HepG2 (cell line): ENCODE results near the gene ZNF503. TPM values are rescaled to one million over a fixed set of nuclear protein-coding genes. Genes with fewer than 3 reads are reported as not detected.

Source experiments
- ATAC-seq: fragments of 200-7000 bp; cut with Tn5 transposase; 3 replicates; pipeline ENCODE4 v1.9.1; 2020; ENCODE audit warnings: mild to moderate bottlenecking, moderate library complexity
- BruUV-seq: library from RNA; stranded (reverse); fragments of 400-500 nt; replicated peaks from 2 replicates; lab custom pipeline; 2021; lab: Mats Ljungman, UMichigan
- CTCF ChIA-PET: fragments of 300-600 bp; formaldehyde crosslinking; extraction: SDS; loops from one replicate; lab custom pipeline; 2021; ENCODE audit warnings: low total read pairs, inconsistent platforms, low intra/inter-chr PET ratio; lab: Yijun Ruan, JAX
- POLR2A ChIA-PET: fragments of 350-600 bp; sonication (Branson Sonifier 250); formaldehyde crosslinking; loops from one replicate; lab custom pipeline; 2020; ENCODE audit warnings: antibody characterized with exemption, inconsistent platforms; lab: Yijun Ruan, JAX
- DNase-seq: peaks from one replicate; pipeline ENCODE4 v3.0.0-alpha.2; 2015; ENCODE audit warnings: low spot score
- FAIRE-seq: peaks from 3 replicates; lab custom pipeline; 2011; peaks lifted over from hg19 to GRCh38; lab: Jason Lieb, UNC
- H2AFZ ChIP-seq: one replicate; pipeline ENCODE4 v1.6.1; 2011; ENCODE audit warnings: low read length, inconsistent platforms
- H3K27ac ChIP-seq: fragments of 300-600 bp; 3 replicates; pipeline ENCODE4 v1.8.0; 2011; ENCODE audit warnings: mixed run types, mild to moderate bottlenecking, mixed read lengths, low read length, inconsistent platforms; ENCODE audit not compliant: insufficient read depth; ENCODE audit errors: extremely low read length
- H3K27me3 ChIP-seq, 2 experiments: fragments of 200-600 bp in 1 of 2; 2 replicates in 1 of 2; 3 replicates in 1 of 2; pipeline versions ENCODE4 v1.6.0 to v1.8.0; 2011; ENCODE audit warnings: low read length in 2 of 2, mild to moderate bottlenecking in 2 of 2, moderate library complexity in 2 of 2, inconsistent platforms in 1 of 2; ENCODE audit not compliant: insufficient read depth in 2 of 2, control insufficient read depth in 1 of 2
- H3K36me3 ChIP-seq, 2 experiments: fragments of 200-600 bp in 1 of 2; replicated peaks in 1 of 2; 2 replicates in 1 of 2; 3 replicates in 1 of 2; pipeline versions ENCODE4 v1.5.1 to v1.8.0; 2011; ENCODE audit warnings: low read length in 2 of 2, inconsistent platforms in 1 of 2; ENCODE audit not compliant: insufficient read depth in 2 of 2, control insufficient read depth in 1 of 2
- H3K4me1 ChIP-seq: 2 replicates; pipeline ENCODE4 v1.5.1; 2012; ENCODE audit warnings: low read length, inconsistent platforms; ENCODE audit not compliant: insufficient read depth
- H3K4me2 ChIP-seq: 2 replicates; pipeline ENCODE4 v1.6.0; 2011; ENCODE audit warnings: low read depth, low read length, inconsistent platforms
- H3K4me3 ChIP-seq, 3 experiments: fragments of 200-600 bp in 1 of 3; sonication (generic), shearing (Covaris generic) in 1 of 3; replicated peaks in 1 of 3; 2 replicates each; pipeline ENCODE4 v1.5.1; 2011 to 2016; ENCODE audit warnings: low read length in 3 of 3, inconsistent platforms in 2 of 3, low read depth in 2 of 3, mild to moderate bottlenecking in 2 of 3, control low read depth in 1 of 3, mixed read lengths in 1 of 3; ENCODE audit not compliant: insufficient read depth in 1 of 3
- H3K79me2 ChIP-seq: one replicate; pipeline ENCODE4 v1.6.1; 2011; ENCODE audit warnings: low read length, inconsistent platforms; ENCODE audit not compliant: insufficient read depth
- H3K9ac ChIP-seq: 2 replicates; pipeline ENCODE4 v1.6.0; 2011; ENCODE audit warnings: mild to moderate bottlenecking, low read depth, low read length, inconsistent platforms; ENCODE audit not compliant: insufficient read depth
- H3K9me3 ChIP-seq: 2 replicates; pipeline ENCODE4 v1.5.1; 2012; ENCODE audit warnings: mild to moderate bottlenecking, low read length
- H4K20me1 ChIP-seq: 2 replicates; pipeline ENCODE4 v1.6.0; 2011; ENCODE audit warnings: inconsistent platforms, mild to moderate bottlenecking, low read length, moderate library complexity; ENCODE audit not compliant: insufficient read depth
- AFF4 ChIP-seq: sonication (generic); formaldehyde crosslinking; IDR thresholded peaks from 2 replicates; pipeline ENCODE4 v1.4.0; 2020; ENCODE audit warnings: missing genetic modification reagents
- ELF4 ChIP-seq: sonication (generic); formaldehyde crosslinking; IDR thresholded peaks from 2 replicates; pipeline ENCODE4 v1.5.0; 2020; ENCODE audit warnings: missing genetic modification reagents, mild to moderate bottlenecking, moderate library complexity, borderline replicate concordance
- FOXC1 ChIP-seq: sonication (generic); formaldehyde crosslinking; IDR thresholded peaks from 2 replicates; pipeline ENCODE4 v1.8.0; 2022; ENCODE audit warnings: mild to moderate bottlenecking, missing genetic modification reagents, borderline replicate concordance
- HDAC1 ChIP-seq: sonication (generic); formaldehyde crosslinking; IDR thresholded peaks from 2 replicates; pipeline ENCODE4 v1.5.1; 2020; ENCODE audit warnings: mild to moderate bottlenecking, missing genetic modification reagents
- KMT2B ChIP-seq: IDR thresholded peaks from 2 replicates; pipeline ENCODE4 v1.6.1; 2016; ENCODE audit warnings: missing genetic modification reagents, missing compliant biosample characterization
- MAFG ChIP-seq: sonication (generic); formaldehyde crosslinking; IDR thresholded peaks from 2 replicates; pipeline ENCODE4 v1.5.1; 2020; ENCODE audit warnings: mild to moderate bottlenecking, missing genetic modification reagents
- SNRNP70 ChIP-seq: fragments of 200-400 bp; formaldehyde crosslinking; IDR thresholded peaks from 2 replicates; pipeline ENCODE4 v1.6.1; 2017; ENCODE audit warnings: mild to moderate bottlenecking, low read depth, low read length, moderate library complexity
- TEAD3 ChIP-seq: optimal IDR thresholded peaks from 2 replicates; pipeline ENCODE3; 2016; ENCODE audit warnings: borderline replicate concordance
- ZBTB26 ChIP-seq: IDR thresholded peaks from 2 replicates; pipeline ENCODE4 v1.6.1; 2016; ENCODE audit warnings: missing compliant biosample characterization, missing genetic modification reagents, borderline replicate concordance
- ZNF10 ChIP-seq: sonication (generic); formaldehyde crosslinking; IDR thresholded peaks from 2 replicates; pipeline ENCODE4 v1.4.0; 2020; ENCODE audit warnings: mild to moderate bottlenecking, low read depth, missing genetic modification reagents, borderline replicate concordance
- ZNF569 ChIP-seq: sonication (generic); formaldehyde crosslinking; IDR thresholded peaks from 2 replicates; pipeline ENCODE4 v1.5.0; 2020; ENCODE audit warnings: mild to moderate bottlenecking, missing genetic modification reagents, moderate library complexity, borderline replicate concordance
- WGBS: methylation state at CpG from one replicate; pipeline ENCODE4 v1.1.6; 2017; ENCODE audit warnings: low lambda C conversion rate; 5-methylcytosine and 5-hydroxymethylcytosine counted together
- in situ Hi-C: cut with HindIII; loops from 2 replicates; pipeline ENCODE4 v1.10.0; 2017; ENCODE audit warnings: low pct_unique_long_range_greater_than_20kb; ENCODE audit not compliant: extremely low pct_ligation_motif_present
- intact Hi-C: fragments of 100-400 bp; cut with micrococcal nuclease; formaldehyde crosslinking; loops from one replicate; pipeline ENCODE4 v1.10.0; 2022; ENCODE audit not compliant: unreplicated experiment
- polyA plus RNA-seq, 8 experiments: library from polyadenylated mRNA; depleted of rRNA in 3 of 8; stranded (reverse) in 7 of 8; unstranded in 1 of 8; fragments of >200 nt; fragmentation: Illumina TruSeq in 4 of 8; extraction: Trizol in 4 of 8; gene quantifications; 2 replicates each; pipeline versions ENCODE4 v1.2.1 to v1.2.3, GENCODE V29; 2011 to 2016; ENCODE audit warnings: low read depth in 4 of 8, missing spikeins in 1 of 8, mixed read lengths in 1 of 8; ENCODE audit not compliant: insufficient read depth in 1 of 8
- total RNA-seq, 5 experiments: library from RNA; depleted of rRNA; stranded (reverse); fragments of >200 nt; fragmentation: Illumina TruSeq; extraction: Trizol; gene quantifications; 2 replicates each; pipeline ENCODE4 v1.2.3, GENCODE V29; 2016; ENCODE audit warnings: low read depth in 1 of 5
- TF ChIP-seq, protein P1 (sequence below): sonication (generic); formaldehyde crosslinking; IDR thresholded peaks from 2 replicates; pipeline ENCODE4 v1.4.0; 2020; ENCODE audit warnings: missing genetic modification reagents

The ZNF503 gene
- total and polyA plus RNA-seq, 2 of the 13 experiments (the other 11 are each of a cell fraction or from before 2014, with no cell fraction given), result 2.7 to 8.3 TPM

GRCh38 chr10:75443362-75443761 is 41.8 kb upstream of the ZNF503 start:
- no peaks in the 10 kb centered on the region for H4K20me1 ChIP-seq
- no peaks in the 10 kb centered on the region for H3K27me3 ChIP-seq
- no peak overlapping the region for H3K9ac ChIP-seq
- no peak overlapping the region for H3K4me3 ChIP-seq
- FAIRE-seq (no peak), DNase-seq (no peak), ATAC-seq (no peak)
- H3K4me2 ChIP-seq, result no peak overlapping the region
- BruUV-seq, result no TSS peak
- intact Hi-C loops (no loop called here), in situ Hi-C loops (no loop called here)
- ChIA-PET POLR2A (no interaction called here), CTCF (no interaction called here)
- H3K9me3 ChIP-seq, result peaks cover 29% of the 10 kb centered on the region
- H2AFZ ChIP-seq, result no peak overlapping the region
- TF ChIP-seq SNRNP70 (no peak), ELF4 (CRISPR knock-in tag) (no peak), HDAC1 (CRISPR knock-in tag) (no peak), ZBTB26 (CRISPR knock-in tag) (no peak), FOXC1 (CRISPR knock-in tag) (no peak), TEAD3 (CRISPR knock-in tag) (no peak), MAFG (CRISPR knock-in tag) (no peak), AFF4 (CRISPR knock-in tag) (no peak), KMT2B (no peak), ZNF569 (no peak), ZNF10 (CRISPR knock-in tag) (no peak)
- TF ChIP-seq, protein P1, sequence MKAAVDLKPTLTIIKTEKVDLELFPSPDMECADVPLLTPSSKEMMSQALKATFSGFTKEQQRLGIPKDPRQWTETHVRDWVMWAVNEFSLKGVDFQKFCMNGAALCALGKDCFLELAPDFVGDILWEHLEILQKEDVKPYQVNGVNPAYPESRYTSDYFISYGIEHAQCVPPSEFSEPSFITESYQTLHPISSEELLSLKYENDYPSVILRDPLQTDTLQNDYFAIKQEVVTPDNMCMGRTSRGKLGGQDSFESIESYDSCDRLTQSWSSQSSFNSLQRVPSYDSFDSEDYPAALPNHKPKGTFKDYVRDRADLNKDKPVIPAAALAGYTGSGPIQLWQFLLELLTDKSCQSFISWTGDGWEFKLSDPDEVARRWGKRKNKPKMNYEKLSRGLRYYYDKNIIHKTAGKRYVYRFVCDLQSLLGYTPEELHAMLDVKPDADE (CRISPR knock-in tag), result no peak
- H3K27ac ChIP-seq, result no peak overlapping the region
- H3K4me1 ChIP-seq, result peaks cover 41% of the 10 kb centered on the region
- WGBS, result 92% methylated on average over 2 of the region's 2 CpGs
- H3K79me2 ChIP-seq, result peaks cover 9% of the 10 kb centered on the region
- peaks cover 4 to 9% of the 10 kb centered on the region in 2 experiments; a peak in 4 of 5 replicates for H3K36me3 ChIP-seq
